ENCODE data around the gene DNM1.
A peak's percentile ranks its signal among the peaks of the same experiment; 100 is the strongest.

DNM1 gene

DNA sequence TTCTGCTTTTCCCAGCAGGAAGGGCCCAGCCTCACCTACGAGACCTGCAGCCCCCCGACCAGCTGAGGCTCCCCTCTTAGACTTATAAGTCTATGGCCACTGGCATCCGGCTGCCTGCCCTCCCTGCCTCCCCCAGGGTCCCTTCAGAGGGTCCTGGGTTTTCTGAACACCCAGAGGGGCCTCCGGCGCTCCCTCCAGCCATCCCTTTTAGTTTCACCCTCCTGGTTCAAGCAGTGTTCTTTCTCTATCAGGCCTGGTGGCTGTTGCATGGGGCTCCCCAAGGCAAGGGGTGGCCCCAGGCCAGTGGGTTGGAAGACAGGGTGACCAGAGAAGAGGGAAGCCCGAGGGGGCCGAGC is 50.8 kb downstream of the DNM1 start:
- no peak overlapping the region for H3K9ac ChIP-seq (ENCODE audit: low read depth, low read length)
- H3K4me3 ChIP-seq (ENCODE audit: low read depth in 1 of 2, low read length in 2 of 2) = no peak overlapping the region

DNA sequence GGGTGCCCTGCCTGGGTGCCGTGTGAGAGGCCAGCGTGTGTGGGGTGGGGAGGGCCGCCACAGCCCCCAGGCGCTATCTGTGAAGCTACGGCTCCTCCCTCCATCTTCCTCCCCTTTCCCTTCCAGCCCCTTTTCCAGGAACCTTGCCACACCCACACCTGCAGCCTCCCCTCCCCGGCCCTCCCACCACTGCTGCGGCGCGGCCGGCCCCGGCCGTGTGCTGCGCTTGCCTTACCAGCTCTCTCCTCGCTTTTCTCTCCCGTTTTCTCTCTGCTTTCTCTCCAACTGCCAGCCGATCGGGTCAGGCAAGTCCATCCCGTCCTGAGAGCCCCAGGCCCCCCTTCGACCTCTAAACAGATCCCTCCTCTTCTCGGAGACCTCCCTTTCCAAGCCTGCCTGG is 51.2 kb downstream of the DNM1 start:
- Histone ChIP-seq H3K36me3 (ENCODE audit: insufficient read depth, low read length) (peaks cover 17% of the 10 kb centered on the region), H3K27me3 (ENCODE audit: insufficient read depth, low read length, poor library complexity) (no peaks in the 10 kb centered on the region), H2AFZ (ENCODE audit: low read depth, low read length) (no peak overlapping the region), H3K79me2 (ENCODE audit: insufficient read depth, low read length) (no peaks in the 10 kb centered on the region), H3K4me2 (ENCODE audit: insufficient read depth, low read length) (no peak overlapping the region), H3K4me3 (ENCODE audit: low read depth in 1 of 2, low read length in 2 of 2) (no peak overlapping the region), H3K27ac (ENCODE audit: low read length) (no peak overlapping the region), H3K4me1 (ENCODE audit: insufficient read depth, low read length) (no peaks in the 10 kb centered on the region), H3K9me3 (ENCODE audit: insufficient read depth, low read length, severe bottlenecking) (no peaks in the 10 kb centered on the region), H3K9ac (ENCODE audit: low read depth, low read length) (no peak overlapping the region), H4K20me1 (ENCODE audit: insufficient read depth, low read length) (no peaks in the 10 kb centered on the region; the same call in 1 of the 2 replicates)
- ATAC-seq (ENCODE audit: insufficient read depth, low read depth) = no peak
- no peak for DNase-seq
- TF ChIP-seq, protein P1, sequence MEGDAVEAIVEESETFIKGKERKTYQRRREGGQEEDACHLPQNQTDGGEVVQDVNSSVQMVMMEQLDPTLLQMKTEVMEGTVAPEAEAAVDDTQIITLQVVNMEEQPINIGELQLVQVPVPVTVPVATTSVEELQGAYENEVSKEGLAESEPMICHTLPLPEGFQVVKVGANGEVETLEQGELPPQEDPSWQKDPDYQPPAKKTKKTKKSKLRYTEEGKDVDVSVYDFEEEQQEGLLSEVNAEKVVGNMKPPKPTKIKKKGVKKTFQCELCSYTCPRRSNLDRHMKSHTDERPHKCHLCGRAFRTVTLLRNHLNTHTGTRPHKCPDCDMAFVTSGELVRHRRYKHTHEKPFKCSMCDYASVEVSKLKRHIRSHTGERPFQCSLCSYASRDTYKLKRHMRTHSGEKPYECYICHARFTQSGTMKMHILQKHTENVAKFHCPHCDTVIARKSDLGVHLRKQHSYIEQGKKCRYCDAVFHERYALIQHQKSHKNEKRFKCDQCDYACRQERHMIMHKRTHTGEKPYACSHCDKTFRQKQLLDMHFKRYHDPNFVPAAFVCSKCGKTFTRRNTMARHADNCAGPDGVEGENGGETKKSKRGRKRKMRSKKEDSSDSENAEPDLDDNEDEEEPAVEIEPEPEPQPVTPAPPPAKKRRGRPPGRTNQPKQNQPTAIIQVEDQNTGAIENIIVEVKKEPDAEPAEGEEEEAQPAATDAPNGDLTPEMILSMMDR (IDR thresholded peaks at IDR 0.05; ENCODE audit: borderline replicate concordance, extremely low read depth, low read length, poor library complexity, severe bottlenecking) = no peak
- TF ChIP-seq EZH2 (IDR thresholded peaks at IDR 0.05; ENCODE audit: borderline replicate concordance, low read depth, low read length, severe bottlenecking) = no peak

More for the DNA sequence above, 50.8 kb downstream of the DNM1 start:
- Histone ChIP-seq H2AFZ (ENCODE audit: low read depth, low read length) (no peak overlapping the region), H3K27ac (ENCODE audit: low read length) (no peak overlapping the region), H3K79me2 (ENCODE audit: insufficient read depth, low read length) (no peaks in the 10 kb centered on the region), H3K36me3 (ENCODE audit: insufficient read depth, low read length) (peaks cover 13% of the 10 kb centered on the region), H3K4me1 (ENCODE audit: insufficient read depth, low read length) (no peaks in the 10 kb centered on the region), H3K27me3 (ENCODE audit: insufficient read depth, low read length, poor library complexity) (no peaks in the 10 kb centered on the region), H4K20me1 (ENCODE audit: insufficient read depth, low read length) (no peaks in the 10 kb centered on the region; the same call in 1 of the 2 replicates), H3K4me2 (ENCODE audit: insufficient read depth, low read length) (no peak overlapping the region), H3K9me3 (ENCODE audit: insufficient read depth, low read length, severe bottlenecking) (no peaks in the 10 kb centered on the region)
- no peak for ATAC-seq (ENCODE audit: insufficient read depth, low read depth)
- no peak for DNase-seq
- TF ChIP-seq, protein P1 (IDR thresholded peaks at IDR 0.05; ENCODE audit: borderline replicate concordance, extremely low read depth, low read length, poor library complexity, severe bottlenecking) = no peak
- TF ChIP-seq EZH2 (IDR thresholded peaks at IDR 0.05; ENCODE audit: borderline replicate concordance, low read depth, low read length, severe bottlenecking) = no peak

DNA sequence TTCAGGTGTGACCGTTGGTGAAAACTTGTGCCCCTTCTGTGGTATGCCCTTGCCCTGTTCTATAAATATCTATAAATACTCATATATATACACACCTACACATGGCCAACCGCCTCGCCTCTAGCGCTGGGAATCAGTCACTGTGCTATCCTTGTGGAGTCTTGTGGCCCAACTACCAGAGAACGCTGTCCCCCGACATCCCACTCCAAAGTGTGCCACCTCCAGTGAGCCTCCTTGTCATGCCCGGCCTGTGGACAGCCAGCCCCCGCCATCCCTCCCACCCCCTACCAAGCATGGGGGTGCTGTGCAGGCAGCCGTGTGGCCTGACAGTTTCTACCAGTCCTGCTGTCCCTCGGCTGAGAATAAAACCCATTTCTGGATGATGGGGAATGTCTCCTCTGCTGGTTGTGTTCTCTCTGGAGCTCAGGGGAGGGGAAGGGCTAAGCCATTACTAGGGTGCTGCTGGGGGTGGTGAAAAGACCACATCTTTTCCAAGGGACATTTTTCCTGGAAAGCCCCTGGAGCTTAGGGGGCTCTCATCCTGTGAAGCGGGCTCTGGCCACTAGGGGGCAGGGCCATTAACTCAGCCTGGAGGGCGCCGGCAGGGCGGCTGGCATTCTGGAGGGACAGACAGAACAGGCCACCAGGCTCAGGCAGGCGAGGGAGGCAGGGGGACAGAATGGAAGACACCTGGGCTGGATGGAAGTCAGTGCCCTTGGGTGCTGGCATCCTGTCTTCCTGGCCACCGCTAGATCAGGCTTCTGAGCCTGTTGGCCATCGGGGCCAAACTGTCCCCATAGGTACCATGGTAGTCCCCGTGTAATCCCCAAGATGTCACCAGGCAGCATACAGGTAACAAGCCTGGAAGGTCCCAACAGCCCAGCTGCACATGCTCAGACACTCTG is 51.9 kb downstream of the DNM1 start:
- TF ChIP-seq EZH2 (IDR thresholded peaks at IDR 0.05; ENCODE audit: borderline replicate concordance, low read depth, low read length, severe bottlenecking) = no peak
- TF ChIP-seq, protein P1 (IDR thresholded peaks at IDR 0.05; ENCODE audit: borderline replicate concordance, extremely low read depth, low read length, poor library complexity, severe bottlenecking) = peak; percentile 82
- H4K20me1 ChIP-seq (ENCODE audit: insufficient read depth, low read length) = no peaks in the 10 kb centered on the region; the same call in 1 of the 2 replicates
- H3K27me3 ChIP-seq (ENCODE audit: insufficient read depth, low read length, poor library complexity) = no peaks in the 10 kb centered on the region
- peak; percentile 86 for ATAC-seq (ENCODE audit: insufficient read depth, low read depth)
- H3K9me3 ChIP-seq (ENCODE audit: insufficient read depth, low read length, severe bottlenecking) = no peaks in the 10 kb centered on the region
- DNase-seq = peak; percentile 53
- H3K4me3 ChIP-seq (ENCODE audit: low read depth in 1 of 2, low read length in 2 of 2) = no peak overlapping the region
- no peak overlapping the region for H3K27ac ChIP-seq (ENCODE audit: low read length)
- H3K4me2 ChIP-seq (ENCODE audit: insufficient read depth, low read length) = no peak overlapping the region
- no peaks in the 10 kb centered on the region for H3K4me1 ChIP-seq (ENCODE audit: insufficient read depth, low read length)
- H3K79me2 ChIP-seq (ENCODE audit: insufficient read depth, low read length) = no peaks in the 10 kb centered on the region
- H3K36me3 ChIP-seq (ENCODE audit: insufficient read depth, low read length) = peaks cover 25% of the 10 kb centered on the region
- H3K9ac ChIP-seq (ENCODE audit: low read depth, low read length) = no peak overlapping the region
- no peak overlapping the region for H2AFZ ChIP-seq (ENCODE audit: low read depth, low read length)

Measured in DND-41 (cell line).